Measurements from ENCODE around the gene CLEC14A. TPM values are rescaled to one million over a fixed set of nuclear protein-coding genes. Genes with fewer than 3 reads are reported as not detected.

Gene CLEC14A
- total and polyA plus RNA-seq, 7 experiments from 2014 or later, result not detected

DNA sequence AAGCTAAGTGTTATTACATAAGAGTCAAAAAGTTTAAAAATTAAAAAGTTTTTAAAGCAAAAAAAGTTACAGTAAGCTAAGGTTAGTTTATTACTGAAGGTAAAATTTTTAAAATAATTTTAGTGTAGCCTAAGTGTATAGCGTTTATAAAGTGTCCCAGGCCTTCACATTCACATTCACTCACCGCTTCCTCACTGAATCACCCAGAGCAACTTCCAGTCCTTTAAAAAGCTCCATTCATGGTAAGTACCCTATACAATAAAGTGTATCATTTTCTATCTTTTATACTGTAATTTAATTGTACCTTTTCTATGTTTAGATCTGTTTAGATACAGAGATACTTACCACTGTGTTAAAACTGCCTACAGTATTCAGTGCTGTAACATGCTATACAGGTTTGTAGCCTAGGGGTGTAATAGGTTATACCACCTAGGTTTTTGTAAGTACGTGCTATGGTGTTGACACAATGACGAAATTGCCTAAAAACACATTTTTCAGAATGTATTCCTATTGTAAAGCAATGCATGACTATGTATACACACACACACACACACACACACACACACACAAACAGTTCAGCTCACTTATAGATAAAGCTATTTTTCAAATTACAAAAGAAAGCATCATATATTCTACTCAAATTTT is 3.7 kb downstream of the CLEC14A start:
- Mint-ChIP-seq H3K27me3 (peaks cover 30 to 39% (median 35%) of the 10 kb centered on the region in 5 donors), H3K36me3 (no peaks in the 10 kb centered on the region), H3K4me3 (no peak overlapping the region), H3K4me1 (peaks cover 0 to 15% (median 10%) of the 10 kb centered on the region in 7 donors), H3K27ac (no peak overlapping the region), H3K9me3 (no peaks in the 10 kb centered on the region)
- H3K9me3 ChIP-seq (ENCODE audit: control insufficient read depth in 2 of 3, low read length in 3 of 3), result no peaks in the 10 kb centered on the region
- no peak overlapping the region for H3K4me3 ChIP-seq (ENCODE audit: low read length)
- H3K27me3 ChIP-seq (ENCODE audit: control insufficient read depth in 2 of 2, insufficient read depth in 2 of 2, low read length in 2 of 2), result peaks cover 0 to 5% of the 10 kb centered on the region in 2 donors
- H3K36me3 ChIP-seq (ENCODE audit: control insufficient read depth in 2 of 3, insufficient read depth in 3 of 3, low read length in 3 of 3), result no peaks in the 10 kb centered on the region
- peaks cover 0 to 4% of the 10 kb centered on the region in 2 donors for H3K4me1 ChIP-seq (ENCODE audit: control insufficient read depth in 2 of 2, insufficient read depth in 2 of 2, low read length in 2 of 2)
- DNase-seq (no peak), ATAC-seq (no peak)
- POLR2A ChIA-PET, result no interaction called here
- CTCF ChIA-PET, result interaction anchor here (0.5 to 0.7 kb wide), 3 partner anchors 12 to 55 kb away, joined by 3 to 4 read pairs (median 3); no protein-coding TSS in a partner anchor
- intact Hi-C loops (cut with micrococcal nuclease), result no loop called here
- H3K27ac ChIP-seq (ENCODE audit: low read depth, low read length), result no peak overlapping the region

DNA sequence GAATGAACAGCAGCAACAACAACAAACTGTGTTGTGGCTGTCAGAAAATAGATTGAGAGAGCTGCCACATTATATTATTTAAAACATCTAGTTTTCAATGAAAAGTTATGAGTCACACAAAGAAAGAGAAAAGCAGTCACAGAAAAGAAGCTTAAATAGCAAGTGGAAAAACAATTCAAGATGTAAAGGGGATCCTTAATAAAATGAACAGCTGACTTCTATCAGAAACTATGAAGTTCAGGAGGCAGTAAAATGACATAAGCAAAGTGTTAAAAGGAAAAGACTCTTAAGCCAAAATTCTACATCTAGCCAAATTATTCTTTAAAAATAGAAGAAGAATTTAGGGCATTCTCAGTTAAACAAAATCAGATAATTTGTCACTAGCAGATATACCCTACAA is 5.6 kb downstream of the CLEC14A start:
- H3K36me3 ChIP-seq (ENCODE audit: control insufficient read depth in 2 of 3, insufficient read depth in 3 of 3, low read length in 3 of 3), result no peaks in the 10 kb centered on the region
- no peaks in the 10 kb centered on the region for H3K9me3 ChIP-seq (ENCODE audit: control insufficient read depth in 2 of 3, low read length in 3 of 3)
- peaks cover 0 to 2% (median 0%) of the 10 kb centered on the region in 11 donors for H3K9me3 Mint-ChIP-seq
- H3K4me3 ChIP-seq (ENCODE audit: low read length), result no peak overlapping the region
- DNase-seq (no peak), ATAC-seq (no peak)
- peaks cover 0 to 5% of the 10 kb centered on the region in 2 donors for H3K27me3 ChIP-seq (ENCODE audit: control insufficient read depth in 2 of 2, insufficient read depth in 2 of 2, low read length in 2 of 2)
- no peak overlapping the region for H3K27ac Mint-ChIP-seq
- H3K4me3 Mint-ChIP-seq, result no peak overlapping the region
- intact Hi-C loops (cut with micrococcal nuclease), result no loop called here
- ChIA-PET POLR2A (no interaction called here), CTCF (no interaction called here)
- peaks cover 0 to 6% (median 2%) of the 10 kb centered on the region in 7 donors for H3K4me1 Mint-ChIP-seq
- H3K27me3 Mint-ChIP-seq, result peaks cover 22 to 32% (median 25%) of the 10 kb centered on the region in 5 donors
- H3K4me1 ChIP-seq (ENCODE audit: control insufficient read depth in 2 of 2, insufficient read depth in 2 of 2, low read length in 2 of 2), result no peaks in the 10 kb centered on the region
- H3K27ac ChIP-seq (ENCODE audit: low read depth, low read length), result no peak overlapping the region
- no peaks in the 10 kb centered on the region for H3K36me3 Mint-ChIP-seq

- Histone ChIP-seq H3K27me3 (ENCODE audit: control insufficient read depth in 2 of 2, insufficient read depth in 2 of 2, low read length in 2 of 2) (peaks cover 0 to 3% of the 10 kb centered on the region in 2 donors), H3K27ac (ENCODE audit: low read depth, low read length) (no peak overlapping the region), H3K36me3 (ENCODE audit: control insufficient read depth in 2 of 3, insufficient read depth in 3 of 3, low read length in 3 of 3) (no peaks in the 10 kb centered on the region), H3K9me3 (ENCODE audit: control insufficient read depth in 2 of 3, low read length in 3 of 3) (no peaks in the 10 kb centered on the region), H3K4me3 (ENCODE audit: low read length) (no peak overlapping the region), H3K4me1 (ENCODE audit: control insufficient read depth in 2 of 2, insufficient read depth in 2 of 2, low read length in 2 of 2) (no peaks in the 10 kb centered on the region)
- H3K4me1 Mint-ChIP-seq, result no peaks in the 10 kb centered on the region
- intact Hi-C loops (cut with micrococcal nuclease), result no loop called here
- H3K27me3 Mint-ChIP-seq, result peaks cover 4 to 19% (median 15%) of the 10 kb centered on the region in 5 donors
- CTCF ChIA-PET, result no interaction called here
- ATAC-seq (no peak), DNase-seq (no peak)
- H3K36me3 Mint-ChIP-seq, result no peaks in the 10 kb centered on the region
- H3K9me3 Mint-ChIP-seq, result peaks cover 0 to 2% (median 0%) of the 10 kb centered on the region in 11 donors
- H3K4me3 Mint-ChIP-seq, result no peak overlapping the region
- POLR2A ChIA-PET, result no interaction called here
- no peak overlapping the region for H3K27ac Mint-ChIP-seq
Observed at GRCh38 chr14:38248321-38249028, 7.4 kb downstream of the CLEC14A start.

DNA sequence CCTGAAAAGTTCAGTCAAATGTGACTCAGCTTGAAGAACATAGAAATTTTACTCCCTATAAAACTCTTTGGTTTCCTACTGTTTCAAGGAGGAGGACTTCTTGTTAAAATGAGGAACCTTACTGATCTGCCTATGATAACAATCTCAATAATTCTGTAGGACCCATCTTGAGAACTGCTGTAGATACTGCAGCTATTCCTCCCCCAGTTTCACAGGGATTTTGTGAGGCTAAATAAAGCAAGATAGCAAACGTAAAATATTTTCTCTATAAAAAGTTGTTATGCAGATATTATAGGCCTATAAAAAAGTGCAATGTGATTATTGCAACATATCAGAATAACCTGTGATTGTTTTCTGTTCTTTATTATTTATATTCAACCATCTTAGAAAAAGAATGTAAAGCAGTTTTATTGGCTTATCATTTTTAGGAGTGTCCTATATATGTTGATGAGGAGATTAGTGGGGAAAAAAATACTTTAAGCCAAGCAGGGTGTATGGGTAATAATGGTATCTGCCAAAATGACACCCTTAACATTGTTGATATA is 12.1 kb downstream of the CLEC14A start:
- no peak overlapping the region for H3K4me3 ChIP-seq (ENCODE audit: low read length)
- H3K4me1 ChIP-seq (ENCODE audit: control insufficient read depth in 2 of 2, insufficient read depth in 2 of 2, low read length in 2 of 2), result no peaks in the 10 kb centered on the region
- no peak overlapping the region for H3K4me3 Mint-ChIP-seq
- H3K36me3 Mint-ChIP-seq, result no peaks in the 10 kb centered on the region
- H3K9me3 Mint-ChIP-seq, result peaks cover 0 to 3% (median 0%) of the 10 kb centered on the region in 11 donors
- no peak for ATAC-seq
- no peaks in the 10 kb centered on the region for H3K36me3 ChIP-seq (ENCODE audit: control insufficient read depth in 2 of 3, insufficient read depth in 3 of 3, low read length in 3 of 3)
- H3K27ac Mint-ChIP-seq, result no peak overlapping the region
- no peak overlapping the region for H3K27ac ChIP-seq (ENCODE audit: low read depth, low read length)
- H3K27me3 ChIP-seq (ENCODE audit: control insufficient read depth in 2 of 2, insufficient read depth in 2 of 2, low read length in 2 of 2), result no peaks in the 10 kb centered on the region
- H3K4me1 Mint-ChIP-seq, result no peaks in the 10 kb centered on the region
- intact Hi-C loops (cut with micrococcal nuclease), result no loop called here
- peaks cover 0 to 20% (median 10%) of the 10 kb centered on the region in 5 donors for H3K27me3 Mint-ChIP-seq
- H3K9me3 ChIP-seq (ENCODE audit: control insufficient read depth in 2 of 3, low read length in 3 of 3), result no peaks in the 10 kb centered on the region
- POLR2A ChIA-PET, result no interaction called here
- CTCF ChIA-PET, result no interaction called here
- DNase-seq, result no peak

DNA sequence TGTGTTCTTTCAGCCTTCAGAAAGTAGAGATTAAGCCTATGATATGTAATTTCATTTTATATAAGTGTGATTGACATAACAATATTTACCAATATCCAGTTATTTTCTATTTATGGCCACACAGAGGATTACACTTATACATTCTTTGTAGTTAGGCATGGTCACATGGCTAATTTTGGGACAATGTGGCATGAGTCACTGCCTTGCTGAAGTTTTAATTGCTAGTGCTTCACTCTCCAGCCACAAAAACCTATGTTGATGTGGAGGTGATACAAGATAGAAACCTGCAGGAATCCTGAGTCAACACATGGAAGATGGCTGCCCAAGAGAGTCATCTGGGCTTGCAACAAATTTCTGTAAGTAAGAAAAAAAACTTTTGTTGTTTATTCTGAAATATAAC is 17.0 kb downstream of the CLEC14A start:
- peaks cover 0 to 3% (median 0%) of the 10 kb centered on the region in 11 donors for H3K9me3 Mint-ChIP-seq
- H3K36me3 Mint-ChIP-seq, result no peaks in the 10 kb centered on the region
- Histone ChIP-seq H3K9me3 (ENCODE audit: control insufficient read depth in 2 of 3, low read length in 3 of 3) (no peaks in the 10 kb centered on the region), H3K4me1 (ENCODE audit: control insufficient read depth in 2 of 2, insufficient read depth in 2 of 2, low read length in 2 of 2) (no peaks in the 10 kb centered on the region), H3K27ac (ENCODE audit: low read depth, low read length) (no peak overlapping the region), H3K27me3 (ENCODE audit: control insufficient read depth in 2 of 2, insufficient read depth in 2 of 2, low read length in 2 of 2) (no peaks in the 10 kb centered on the region), H3K4me3 (ENCODE audit: low read length) (no peak overlapping the region), H3K36me3 (ENCODE audit: control insufficient read depth in 2 of 3, insufficient read depth in 3 of 3, low read length in 3 of 3) (no peaks in the 10 kb centered on the region)
- no peaks in the 10 kb centered on the region for H3K4me1 Mint-ChIP-seq
- ATAC-seq (no peak), DNase-seq (no peak)
- CTCF ChIA-PET, result no interaction called here
- no peak overlapping the region for H3K4me3 Mint-ChIP-seq
- POLR2A ChIA-PET, result no interaction called here
- H3K27ac Mint-ChIP-seq, result no peak overlapping the region
- peaks cover 0 to 17% (median 5%) of the 10 kb centered on the region in 5 donors for H3K27me3 Mint-ChIP-seq
- intact Hi-C loops (cut with micrococcal nuclease), result no loop called here

DNA sequence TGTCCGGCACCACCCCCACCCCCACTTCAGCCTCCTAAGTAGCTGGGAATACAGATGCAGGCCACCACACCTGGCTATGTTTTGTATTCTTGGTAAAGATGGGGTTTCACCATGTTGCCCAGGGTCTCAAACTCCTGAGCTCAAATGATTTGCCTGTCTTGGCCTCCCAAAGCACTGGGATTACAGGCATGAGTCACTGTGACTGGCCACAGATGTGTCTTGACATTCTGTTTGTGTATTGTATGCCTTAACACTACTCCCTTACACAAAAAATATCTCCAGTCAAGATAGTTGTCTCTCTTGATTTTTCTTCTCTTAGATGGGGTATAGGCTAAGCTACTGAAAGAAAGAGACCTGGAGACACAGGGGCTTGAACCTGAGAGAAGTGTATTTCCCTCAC is 17.6 kb downstream of the CLEC14A start:
- ATAC-seq, result no peak
- Mint-ChIP-seq H3K27me3 (peaks cover 0 to 17% (median 5%) of the 10 kb centered on the region in 5 donors), H3K4me3 (no peak overlapping the region), H3K4me1 (no peaks in the 10 kb centered on the region), H3K36me3 (no peaks in the 10 kb centered on the region), H3K27ac (no peak overlapping the region), H3K9me3 (peaks cover 0 to 3% (median 0%) of the 10 kb centered on the region in 11 donors)
- POLR2A ChIA-PET, result no interaction called here
- no peaks in the 10 kb centered on the region for H3K4me1 ChIP-seq (ENCODE audit: control insufficient read depth in 2 of 2, insufficient read depth in 2 of 2, low read length in 2 of 2)
- no peaks in the 10 kb centered on the region for H3K36me3 ChIP-seq (ENCODE audit: control insufficient read depth in 2 of 3, insufficient read depth in 3 of 3, low read length in 3 of 3)
- H3K27ac ChIP-seq (ENCODE audit: low read depth, low read length), result no peak overlapping the region
- no peak overlapping the region for H3K4me3 ChIP-seq (ENCODE audit: low read length)
- CTCF ChIA-PET, result no interaction called here
- H3K27me3 ChIP-seq (ENCODE audit: control insufficient read depth in 2 of 2, insufficient read depth in 2 of 2, low read length in 2 of 2), result no peaks in the 10 kb centered on the region
- intact Hi-C loops (cut with micrococcal nuclease), result no loop called here
- H3K9me3 ChIP-seq (ENCODE audit: control insufficient read depth in 2 of 3, low read length in 3 of 3), result no peaks in the 10 kb centered on the region
- no peak for DNase-seq
